Iris pigment epithelial cell (primary cell): ENCODE data around the gene SEPSECS.
A peak's percentile ranks its signal among the peaks of the same experiment; 100 is the strongest.

ENCODE experiments used
- DNase-seq: peaks from one replicate; pipeline ENCODE4 v3.0.0-alpha.2; 2011; ENCODE audit warnings: low read depth

SEPSECS gene

GRCh38 chr4:25159837-25160713, at the start of gene SEPSECS:
TSS of gene SEPSECS (minus strand) at chr4:25160449. CDS start at chr4:25160369, 80 bp downstream.
- peak; percentile 96 for DNase-seq

DNA sequence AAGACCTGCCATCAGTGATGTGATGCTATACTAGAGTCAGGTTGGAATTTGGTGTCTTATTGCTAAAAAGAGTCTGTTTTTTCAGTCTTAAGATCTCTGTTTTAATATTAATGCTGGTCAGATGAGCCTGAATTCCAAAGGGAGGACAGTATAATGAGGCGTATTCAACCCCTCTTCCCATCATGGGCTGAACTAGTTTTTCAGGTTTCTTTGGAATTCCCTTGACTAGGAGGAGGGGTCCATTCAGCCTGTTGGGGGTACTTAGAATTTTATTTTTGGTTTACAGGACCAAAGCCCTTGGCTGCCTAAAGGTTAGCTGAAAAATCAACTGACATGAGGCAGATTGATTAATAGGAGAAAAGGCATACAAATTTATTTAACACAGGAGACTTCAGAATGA, 49.5 kb upstream of the SEPSECS start:
- no peak for DNase-seq

DNA sequence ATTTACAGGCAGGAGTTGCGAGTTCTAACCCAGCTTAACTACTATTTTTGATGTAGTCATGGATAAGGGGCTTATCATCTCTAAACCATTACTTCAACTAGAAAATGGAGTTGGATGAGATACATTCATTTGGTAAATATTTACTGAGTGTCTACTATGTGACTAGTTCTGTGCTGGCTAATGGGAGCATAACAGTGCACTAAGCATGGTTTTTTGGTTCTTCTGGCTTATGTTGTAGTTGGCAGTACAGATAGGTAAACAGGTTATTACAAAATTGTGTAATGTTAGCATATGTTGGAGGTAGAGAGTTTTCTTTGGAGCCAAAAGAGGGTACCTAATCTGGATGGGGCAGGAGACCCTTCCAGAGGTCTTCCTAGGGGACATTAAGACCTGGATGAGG, 47.7 kb upstream of the SEPSECS start:
- no peak for DNase-seq

DNA sequence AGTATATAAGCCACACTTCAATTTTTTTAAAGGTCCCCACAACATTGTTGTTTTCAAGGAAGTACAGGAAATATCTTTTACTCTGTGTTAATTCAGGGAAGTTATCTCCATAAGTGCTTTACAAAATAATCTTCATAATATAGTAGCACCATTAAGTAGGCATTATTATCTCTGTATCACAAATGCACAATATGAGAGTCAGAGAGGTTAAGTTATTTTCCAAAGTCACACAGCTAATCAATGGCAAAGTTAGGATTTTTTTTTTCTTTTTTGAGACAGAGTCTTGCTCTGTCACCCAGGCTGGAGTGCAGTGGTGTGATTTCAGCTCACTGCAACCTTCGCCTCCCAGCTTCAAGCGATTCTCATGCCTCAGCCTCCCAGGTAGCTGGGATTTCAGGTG, 38.5 kb upstream of the SEPSECS start:
- DNase-seq = no peak

DNA sequence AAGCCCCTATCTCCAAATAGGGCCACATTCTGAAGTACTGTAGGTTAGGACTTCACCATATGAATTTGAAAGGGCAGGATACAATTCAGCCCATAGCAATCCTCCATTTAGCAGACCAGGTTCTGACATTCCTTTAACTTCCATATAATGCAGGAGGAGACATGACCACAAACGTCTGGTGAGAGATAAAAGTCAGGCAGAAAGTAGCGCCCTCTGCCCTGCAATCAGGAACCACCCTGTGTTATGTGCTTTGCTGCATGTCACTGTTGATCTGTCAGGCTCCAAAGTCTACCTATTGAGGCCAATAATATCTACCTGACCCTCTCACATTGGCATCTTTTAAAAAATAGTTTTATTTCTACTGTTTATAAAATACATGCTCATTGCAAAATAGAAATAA, 30.2 kb upstream of the SEPSECS start:
- DNase-seq = no peak

GRCh38 chr4:25184056-25184455, 23.8 kb upstream of the SEPSECS start:
- no peak for DNase-seq

GRCh38 chr4:25182937-25183336, 22.7 kb upstream of the SEPSECS start:
- no peak for DNase-seq

GRCh38 chr4:25180524-25181131, 20.4 kb upstream of the SEPSECS start:
- peak; percentile 63 for DNase-seq

- no peak for DNase-seq
Measured at GRCh38 chr4:25178838-25179261, 18.6 kb upstream of the SEPSECS start.

DNA sequence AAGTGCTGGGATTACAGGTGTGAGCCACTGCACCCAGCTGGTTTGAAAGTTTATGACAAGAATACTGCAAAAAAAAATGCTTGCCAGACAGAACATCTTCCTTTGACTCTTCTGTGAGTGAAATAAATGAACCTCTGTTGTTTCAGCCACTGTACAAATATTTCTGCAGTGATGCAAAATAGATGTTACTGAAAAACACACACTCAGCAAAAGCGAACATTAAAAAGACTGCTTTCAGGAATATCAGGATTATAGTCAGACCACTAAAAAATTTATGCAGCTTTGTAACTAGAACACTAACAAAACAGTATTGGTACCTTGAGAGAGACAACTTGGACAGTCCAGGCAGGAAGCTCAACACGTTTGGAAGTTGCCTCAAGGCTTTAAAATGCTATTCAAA, 16.9 kb upstream of the SEPSECS start:
- no peak for DNase-seq

DNA sequence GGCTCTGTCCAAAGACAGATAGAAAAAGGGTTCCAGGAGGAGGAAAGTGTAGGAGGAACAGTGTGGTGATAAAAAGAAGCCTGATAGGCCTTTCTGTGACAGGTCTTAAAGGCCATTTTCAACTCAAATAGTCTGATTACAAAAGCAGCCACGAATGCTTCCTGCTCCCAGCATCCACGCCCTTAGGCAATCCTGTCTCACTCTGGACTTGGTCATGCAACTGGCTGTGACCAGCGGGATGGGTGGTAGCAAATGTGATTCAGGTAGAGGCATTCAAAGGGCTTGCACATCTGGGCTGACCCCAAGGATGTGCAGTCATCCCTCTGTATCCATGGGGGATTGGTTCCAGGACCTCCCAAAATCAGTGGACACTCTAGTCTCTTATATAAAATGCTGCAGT, 14.4 kb upstream of the SEPSECS start:
- peak; percentile 20 for DNase-seq

GRCh38 chr4:25172961-25173915, 13.0 kb upstream of the SEPSECS start:
- peak; percentile 99 for DNase-seq

DNA sequence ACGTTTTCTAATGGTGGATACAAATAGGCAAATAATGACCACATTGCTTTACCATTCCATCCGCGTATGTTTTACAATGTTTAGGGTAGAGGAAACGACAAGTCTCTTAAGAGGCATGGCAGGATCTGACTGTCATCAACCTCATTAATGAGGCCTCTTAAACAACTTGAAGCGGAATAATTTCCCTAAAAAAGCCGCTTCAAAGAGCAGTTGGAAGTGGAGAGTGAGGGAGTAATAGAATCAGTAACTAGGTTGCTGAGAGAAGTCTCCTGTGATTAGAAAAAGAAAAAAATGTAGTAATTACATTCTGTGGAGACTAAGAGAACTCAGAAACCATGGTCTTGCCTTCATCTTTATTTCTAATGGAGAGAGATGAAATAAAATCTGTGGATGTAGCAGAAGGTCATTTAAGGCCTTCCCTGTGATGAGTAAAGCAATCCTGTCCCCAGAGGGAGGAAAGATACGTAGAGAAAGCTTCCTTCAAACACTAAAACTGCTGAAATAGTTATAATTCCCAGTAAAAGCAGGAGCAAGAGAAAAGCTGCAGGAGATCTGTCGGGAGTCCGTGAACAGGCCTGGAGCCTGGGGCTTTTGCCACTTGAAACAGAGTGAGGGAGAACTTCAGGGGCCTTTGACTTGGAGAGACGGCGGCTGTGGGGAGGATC, 11.1 kb upstream of the SEPSECS start:
- DNase-seq = no peak

DNA sequence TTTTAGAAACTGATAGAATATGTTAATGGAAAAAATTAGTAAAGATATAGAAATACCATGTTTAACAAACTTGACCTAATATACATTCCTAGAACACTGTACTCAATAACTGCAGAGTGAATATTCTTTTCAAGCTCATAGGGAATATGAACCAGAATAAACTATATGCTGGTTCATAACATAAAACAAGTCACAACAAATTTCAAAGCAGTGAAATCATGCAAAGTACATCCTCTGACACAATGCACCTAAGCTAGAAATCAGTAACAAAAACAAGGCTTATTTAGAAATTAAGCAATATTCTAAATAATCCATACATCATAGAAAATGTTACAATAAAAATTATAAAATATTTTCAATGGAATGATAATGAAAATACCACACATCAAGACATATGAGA, 9.2 kb upstream of the SEPSECS start:
- DNase-seq = peak; percentile 5

DNA sequence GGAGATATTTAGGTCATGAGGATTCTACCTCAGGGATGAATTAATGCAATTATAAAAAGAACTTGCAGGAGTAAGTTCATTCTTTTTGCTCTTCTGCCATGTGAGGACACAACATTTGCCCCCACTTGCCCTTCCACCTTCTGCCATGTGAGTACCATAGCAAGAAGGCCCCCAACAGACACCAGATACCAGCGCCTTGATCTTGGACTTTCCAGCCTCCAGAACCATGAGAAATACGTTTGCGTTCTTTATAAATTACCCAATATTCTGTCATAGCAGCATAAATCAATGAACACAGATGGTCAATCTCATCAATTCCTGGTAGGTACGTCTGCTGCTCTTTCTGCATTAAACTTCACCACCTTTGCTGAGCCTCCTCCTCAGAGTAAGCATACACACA, 5.7 kb upstream of the SEPSECS start:
- no peak for DNase-seq

GRCh38 chr4:25163196-25163595, 2.9 kb upstream of the SEPSECS start:
- DNase-seq = no peak

DNA sequence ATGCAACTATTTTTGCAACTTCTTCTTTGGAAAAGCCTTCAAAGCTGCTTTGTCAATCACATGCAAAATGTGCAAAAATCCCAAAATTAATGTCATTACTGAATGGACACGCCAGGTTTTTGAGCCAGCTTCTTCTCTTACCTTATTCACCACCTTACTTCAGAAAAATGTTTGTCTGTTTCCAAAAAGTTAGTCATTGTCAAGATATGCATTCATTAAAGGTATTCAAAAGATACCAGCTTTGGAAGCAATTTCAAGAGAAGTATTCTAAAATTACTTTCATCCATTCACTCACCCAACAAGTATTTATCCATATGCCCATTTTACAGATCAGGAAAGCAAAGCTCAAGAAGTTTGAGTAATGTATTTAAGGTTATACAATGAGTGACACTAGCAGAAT, 2.3 kb upstream of the SEPSECS start:
- no peak for DNase-seq

- DNase-seq = peak; percentile 22
Measured at GRCh38 chr4:25161593-25161950, 1.3 kb upstream of the SEPSECS start.

DNA sequence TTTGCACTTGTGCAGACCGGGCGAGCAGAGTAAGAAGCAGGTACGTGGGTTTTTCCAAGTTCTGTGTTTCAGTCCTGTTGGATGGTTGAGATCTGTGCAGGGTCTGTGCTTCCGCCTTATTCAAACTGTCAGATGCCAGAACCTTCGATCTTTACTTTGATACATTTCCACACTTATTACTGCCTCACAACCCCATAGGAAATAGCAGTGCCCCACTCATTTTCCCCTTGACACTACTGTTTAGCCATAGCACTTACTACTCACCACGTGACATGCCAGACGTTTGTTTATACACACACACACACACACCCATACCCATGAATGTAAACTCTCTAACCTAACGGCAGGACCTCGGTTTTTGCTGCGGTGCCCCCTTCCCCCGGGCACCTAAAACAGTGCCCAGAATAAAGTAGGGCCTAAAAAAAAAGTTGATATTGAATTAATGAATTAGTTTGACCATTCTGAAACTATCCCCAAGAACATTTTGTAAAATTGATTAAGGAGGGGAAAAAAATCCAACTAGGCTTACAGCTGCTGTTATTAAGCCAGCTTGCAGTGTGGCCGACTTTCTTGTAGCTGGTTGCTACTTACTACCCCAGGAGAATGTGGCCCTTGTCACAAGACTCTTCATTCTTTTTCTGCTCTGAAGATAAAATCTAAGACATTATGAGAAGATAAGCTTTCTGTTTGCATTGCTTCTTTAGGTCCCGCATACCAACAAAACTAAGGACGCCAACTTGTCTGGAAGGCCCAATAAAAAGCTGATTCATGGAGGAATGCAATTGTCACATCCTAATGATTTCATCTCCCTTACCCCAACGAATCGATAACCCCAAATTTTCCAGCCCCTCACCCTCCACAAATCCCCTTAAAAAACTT, 704 bp upstream of the SEPSECS start:
- peak; percentile 17 for DNase-seq

- DNase-seq = no peak
Measured at GRCh38 chr4:25158817-25159216, 1.4 kb downstream of the SEPSECS start.

DNA sequence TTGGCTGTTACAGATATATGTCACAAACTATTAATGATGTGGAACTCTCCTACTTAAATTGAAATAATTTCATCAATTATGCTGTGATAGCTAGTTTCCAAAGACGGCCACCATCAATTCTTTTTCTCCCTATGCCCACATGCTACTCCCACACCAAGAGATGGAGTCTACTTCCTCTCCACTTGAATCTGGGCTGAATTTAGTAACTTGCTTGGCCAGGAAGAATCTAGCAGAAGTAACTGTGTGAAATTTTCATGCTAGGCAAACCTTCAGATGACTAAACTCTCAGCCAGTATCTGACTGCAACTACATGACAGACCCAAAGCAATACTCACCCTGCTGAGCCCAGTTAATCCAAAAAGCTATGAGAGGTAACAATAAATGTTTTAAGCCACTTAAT, 3.2 kb downstream of the SEPSECS start:
- DNase-seq = no peak
